Esophagus squamous epithelium (tissue), 5 donors: Measurements from ENCODE around the gene HAUS7. TPM values are rescaled to one million over a fixed set of nuclear protein-coding genes. Genes with fewer than 3 reads are reported as not detected.

Experiments used
- DNase-seq: peaks from one replicate; lab custom pipeline; 2025; lab: John Stamatoyannopoulos, UW
- H3K27ac ChIP-seq, 4 donors: fragments of 200-600 bp; sonication (generic); one replicate each; pipeline ENCODE4 v1.5.1; 2016 to 2019; ENCODE audit warnings: mild to moderate bottlenecking in 1 of 4
- H3K27me3 ChIP-seq, 4 donors: fragments of 200-600 bp; sonication (generic); 1 replicate in 3 of 4; 2 replicates in 1 of 4; pipeline versions ENCODE4 v1.5.1 to v1.6.0; 2017 to 2021; ENCODE audit warnings: antibody characterized with exemption in 1 of 4
- H3K36me3 ChIP-seq, 3 donors: fragments of 200-600 bp; sonication (generic); one replicate each; pipeline ENCODE4 v1.5.1; 2016 to 2019
- H3K4me1 ChIP-seq, 3 donors: fragments of 200-600 bp; sonication (generic); one replicate each; pipeline ENCODE4 v1.5.1; 2017 to 2019
- H3K4me3 ChIP-seq, 4 donors: fragments of 200-600 bp; sonication (generic); 1 replicate in 3 of 4; 2 replicates in 1 of 4; pipeline ENCODE4 v1.5.1; 2016 to 2019; ENCODE audit warnings: mild to moderate bottlenecking in 2 of 4, moderate library complexity in 1 of 4
- H3K9me3 ChIP-seq, 3 donors: fragments of 200-600 bp; sonication (generic); one replicate each; pipeline ENCODE4 v1.5.1; 2016 to 2019
- POLR2A ChIP-seq, 4 donors: fragments of 450-650 bp; IDR thresholded peaks; one replicate each; pipeline ENCODE4 v1.6.1; 2017; ENCODE audit warnings: antibody characterized with exemption in 4 of 4, mild to moderate bottlenecking in 4 of 4, moderate library complexity in 3 of 4
- WGBS, 2 donors: methylation state at CpG; one replicate each; pipeline ENCODE4 v1.1.5; 2018; 5-methylcytosine and 5-hydroxymethylcytosine counted together
- intact Hi-C: fragments of 100-400 bp; cut with DNase I; formaldehyde crosslinking; loops from one replicate; pipeline ENCODE4 v1.15.0; 2022
- total RNA-seq, 4 donors: library from RNA; depleted of rRNA; stranded (reverse); fragments of >200 nt; gene quantifications; one replicate each; pipeline ENCODE4 v1.1.0, GENCODE V29; 2016
- TF ChIP-seq, protein P1 (sequence below), 6 experiments: fragments of 450-650 bp in 4 of 6; fragments of 200-600 bp in 2 of 6; sonication (generic) in 2 of 6; IDR thresholded peaks; one replicate each; pipeline ENCODE4 v1.5.1; 2016 to 2019; ENCODE audit warnings: antibody characterized with exemption in 6 of 6, mild to moderate bottlenecking in 4 of 6, moderate library complexity in 4 of 6
- donor health status: DM: yes; HTN: yes; CAD: no.

HAUS7 gene
- total RNA-seq, 4 donors from 2014 or later: 8.8 to 21.0 (median 12.1) TPM

DNA sequence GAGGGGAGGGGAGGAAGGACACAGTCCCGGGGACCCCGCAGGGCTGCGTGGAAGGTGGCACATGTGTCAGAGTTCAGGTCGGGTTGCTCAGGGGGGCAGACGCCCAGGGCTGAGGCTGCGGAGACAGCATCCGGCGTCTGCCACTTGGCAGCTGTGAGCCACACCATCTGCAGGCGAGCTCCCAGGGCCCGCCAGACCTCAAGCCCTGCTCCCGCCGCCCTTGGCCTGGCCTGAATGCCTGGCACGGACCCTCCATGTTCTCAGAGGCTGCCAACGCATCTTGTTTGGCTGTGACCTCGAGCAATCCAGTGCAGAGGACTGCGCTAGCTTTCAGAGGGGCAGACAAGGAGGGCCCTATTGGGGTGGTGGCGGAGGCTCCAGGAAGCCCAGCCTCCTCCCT is 29.5 kb upstream of the HAUS7 start:
- TF ChIP-seq, protein P1, sequence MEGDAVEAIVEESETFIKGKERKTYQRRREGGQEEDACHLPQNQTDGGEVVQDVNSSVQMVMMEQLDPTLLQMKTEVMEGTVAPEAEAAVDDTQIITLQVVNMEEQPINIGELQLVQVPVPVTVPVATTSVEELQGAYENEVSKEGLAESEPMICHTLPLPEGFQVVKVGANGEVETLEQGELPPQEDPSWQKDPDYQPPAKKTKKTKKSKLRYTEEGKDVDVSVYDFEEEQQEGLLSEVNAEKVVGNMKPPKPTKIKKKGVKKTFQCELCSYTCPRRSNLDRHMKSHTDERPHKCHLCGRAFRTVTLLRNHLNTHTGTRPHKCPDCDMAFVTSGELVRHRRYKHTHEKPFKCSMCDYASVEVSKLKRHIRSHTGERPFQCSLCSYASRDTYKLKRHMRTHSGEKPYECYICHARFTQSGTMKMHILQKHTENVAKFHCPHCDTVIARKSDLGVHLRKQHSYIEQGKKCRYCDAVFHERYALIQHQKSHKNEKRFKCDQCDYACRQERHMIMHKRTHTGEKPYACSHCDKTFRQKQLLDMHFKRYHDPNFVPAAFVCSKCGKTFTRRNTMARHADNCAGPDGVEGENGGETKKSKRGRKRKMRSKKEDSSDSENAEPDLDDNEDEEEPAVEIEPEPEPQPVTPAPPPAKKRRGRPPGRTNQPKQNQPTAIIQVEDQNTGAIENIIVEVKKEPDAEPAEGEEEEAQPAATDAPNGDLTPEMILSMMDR (IDR thresholded peaks at IDR 0.05): no peak
- no peak for TF ChIP-seq POLR2A (IDR thresholded peaks at IDR 0.05)
- Histone ChIP-seq H3K27me3 (peaks cover 0 to 10% (median 0%) of the 10 kb centered on the region in 4 donors), H3K27ac (no peak overlapping the region), H3K36me3 (no peaks in the 10 kb centered on the region), H3K4me3 (no peak overlapping the region), H3K9me3 (no peaks in the 10 kb centered on the region), H3K4me1 (peaks cover 0 to 57% (median 4%) of the 10 kb centered on the region in 3 donors)
- intact Hi-C loops: loop anchor here (10.0 kb wide), 1 partner anchor 465 kb away; no protein-coding TSS in a partner anchor
- DNase-seq: no peak
- 33 to 49% methylated on average over 3 to 4 of the region's 17 CpGs for WGBS, 2 donors

DNA sequence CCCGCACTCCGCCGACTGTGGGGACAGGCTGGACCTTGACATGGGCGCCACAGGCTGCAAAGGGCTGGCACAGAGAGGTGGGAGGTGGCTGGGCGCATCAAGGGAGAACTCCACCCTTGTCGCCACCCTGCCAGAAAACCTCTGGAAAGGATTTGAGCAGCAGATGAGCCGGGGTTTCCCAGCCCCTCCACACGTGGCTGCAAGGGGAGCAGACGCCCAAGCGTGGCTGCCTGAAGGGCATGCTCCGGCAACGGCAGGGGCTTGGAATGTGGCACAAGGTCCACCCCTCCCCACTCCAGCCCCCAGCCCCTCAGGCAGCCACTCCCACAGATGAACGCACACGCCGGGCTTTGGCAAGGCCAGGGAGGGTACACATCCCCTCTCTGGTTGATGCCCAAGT is 29.0 kb upstream of the HAUS7 start:
- H3K27me3 ChIP-seq: peaks cover 0 to 10% (median 0%) of the 10 kb centered on the region in 4 donors
- H3K27ac ChIP-seq: no peak overlapping the region
- peaks cover 0 to 62% (median 4%) of the 10 kb centered on the region in 3 donors for H3K4me1 ChIP-seq
- no peak overlapping the region for H3K4me3 ChIP-seq
- H3K36me3 ChIP-seq: no peaks in the 10 kb centered on the region
- TF ChIP-seq, protein P1 (IDR thresholded peaks at IDR 0.05): no peak
- TF ChIP-seq POLR2A (IDR thresholded peaks at IDR 0.05): no peak
- no peak for DNase-seq
- H3K9me3 ChIP-seq: no peaks in the 10 kb centered on the region
- WGBS, 2 donors: 50% methylated on average over 2 of the region's 15 CpGs; no CpG with 5 or more reads in 1 of the 2 donors
- intact Hi-C loops: no loop called here

DNA sequence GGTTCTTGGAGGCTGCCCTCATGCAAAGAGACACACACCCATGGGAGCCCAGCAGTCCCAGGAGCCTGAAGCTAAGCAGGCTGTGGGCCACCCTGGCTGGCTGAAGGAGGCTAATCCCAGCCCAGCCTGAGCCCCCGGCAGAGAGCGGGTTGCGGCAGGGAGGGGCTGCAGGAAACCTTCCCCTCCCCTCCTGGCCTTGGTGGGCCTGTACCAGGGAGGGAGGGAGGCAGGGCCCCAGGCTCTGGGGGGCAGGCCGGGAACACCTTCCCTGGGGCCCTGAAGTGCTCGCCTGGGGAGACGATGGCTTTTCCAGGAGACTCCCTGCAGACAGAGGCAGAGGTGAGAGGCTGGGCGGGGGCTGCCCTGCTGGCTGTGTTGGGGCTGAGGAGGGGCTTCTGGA is 28.1 kb upstream of the HAUS7 start:
- Histone ChIP-seq H3K36me3 (no peaks in the 10 kb centered on the region), H3K4me1 (peaks cover 0 to 71% (median 4%) of the 10 kb centered on the region in 3 donors), H3K9me3 (no peaks in the 10 kb centered on the region), H3K4me3 (no peak overlapping the region), H3K27ac (no peak overlapping the region), H3K27me3 (peaks cover 0 to 13% (median 0%) of the 10 kb centered on the region in 4 donors)
- no peak for DNase-seq
- 90% methylated on average over 2 of the region's 7 CpGs; no CpG with 5 or more reads in 1 of the 2 donors for WGBS, 2 donors
- intact Hi-C loops: no loop called here
- no peak for TF ChIP-seq POLR2A (IDR thresholded peaks at IDR 0.05)
- TF ChIP-seq, protein P1 (IDR thresholded peaks at IDR 0.05): no peak

DNA sequence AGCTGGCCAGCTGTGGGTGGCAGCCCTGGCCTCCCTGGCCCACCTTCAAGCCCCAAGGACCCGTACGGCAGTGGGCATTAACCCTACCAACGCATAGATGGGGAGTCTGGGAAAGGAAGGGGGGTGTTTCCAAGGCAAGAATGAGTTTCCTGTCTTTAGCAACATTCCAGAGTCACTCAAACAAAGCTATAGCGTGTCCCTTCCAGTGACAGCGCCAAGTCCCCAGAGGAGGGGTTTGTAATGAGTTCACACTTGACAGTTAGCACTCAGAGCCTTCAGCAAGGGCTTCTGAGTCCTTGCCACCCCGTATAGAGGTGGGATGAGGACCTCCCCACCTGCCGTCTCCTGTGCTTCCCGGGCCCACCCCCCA is 26.2 kb upstream of the HAUS7 start:
- peak overlapping the region in 2 of 4 donors; percentile 52 to 64 for H3K27ac ChIP-seq
- TF ChIP-seq, protein P1 (IDR thresholded peaks at IDR 0.05): no peak
- TF ChIP-seq POLR2A (IDR thresholded peaks at IDR 0.05): no peak
- peaks cover 0 to 13% (median 0%) of the 10 kb centered on the region in 4 donors for H3K27me3 ChIP-seq
- no peaks in the 10 kb centered on the region for H3K9me3 ChIP-seq
- DNase-seq: no peak
- intact Hi-C loops: no loop called here
- H3K36me3 ChIP-seq: no peaks in the 10 kb centered on the region
- peak overlapping the region in 3 of 4 donors; percentile 26 to 57 (median 30) for H3K4me3 ChIP-seq
- peaks cover 0 to 60% (median 5%) of the 10 kb centered on the region in 3 donors for H3K4me1 ChIP-seq
- 43 to 52% methylated on average over 2 to 3 of the region's 8 CpGs for WGBS, 2 donors

DNA sequence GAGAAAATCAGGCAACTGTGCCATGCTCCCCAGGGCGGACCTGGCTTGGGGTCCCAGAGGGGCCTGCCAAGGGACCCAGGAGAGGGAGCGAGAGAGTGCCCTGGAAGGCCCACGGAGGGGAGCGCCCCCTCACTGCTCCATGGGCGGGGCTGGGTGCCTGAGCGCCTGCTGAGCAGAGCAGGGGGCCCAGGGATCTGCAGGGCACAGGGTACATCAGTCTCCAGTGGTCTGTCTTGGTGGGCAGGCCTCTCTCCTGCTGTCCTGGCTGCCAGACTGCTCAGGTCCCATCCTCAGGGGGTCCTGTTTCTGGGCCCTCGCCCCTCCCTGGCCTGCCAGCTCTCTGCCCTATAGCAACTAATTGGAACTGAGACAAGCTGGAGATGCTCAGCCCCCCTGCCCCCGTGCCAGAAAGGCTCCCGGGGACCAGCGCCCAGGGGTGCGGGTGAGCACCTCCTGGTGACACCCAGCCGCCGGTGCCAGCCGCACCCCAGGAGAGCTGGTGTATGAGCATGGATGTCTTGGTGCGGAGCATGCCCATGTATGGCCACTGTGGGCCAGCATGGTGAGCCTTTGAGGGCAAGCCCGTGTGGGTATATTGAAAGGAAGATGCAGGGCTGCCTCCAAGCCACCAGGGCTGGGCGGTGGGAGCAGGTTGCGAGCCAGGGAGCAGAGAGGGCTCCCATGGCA is 25.7 kb upstream of the HAUS7 start:
- Histone ChIP-seq H3K4me1 (peaks cover 0 to 58% (median 7%) of the 10 kb centered on the region in 3 donors), H3K36me3 (no peaks in the 10 kb centered on the region), H3K4me3 (peak overlapping the region in 3 of 4 donors; percentile 26 to 57 (median 30)), H3K9me3 (no peaks in the 10 kb centered on the region), H3K27me3 (peaks cover 0 to 13% (median 0%) of the 10 kb centered on the region in 4 donors), H3K27ac (peak overlapping the region in 2 of 4 donors; percentile 52 to 64)
- WGBS, 2 donors: 95% methylated on average over 4 of the region's 18 CpGs; no CpG with 5 or more reads in 1 of the 2 donors
- intact Hi-C loops: no loop called here
- DNase-seq: no peak
- no peak for TF ChIP-seq POLR2A (IDR thresholded peaks at IDR 0.05)
- TF ChIP-seq, protein P1 (IDR thresholded peaks at IDR 0.05): no peak
